ENCODE measurements around the gene NADK. TPM values are rescaled to one million over a fixed set of nuclear protein-coding genes. Genes with fewer than 3 reads are reported as not detected.

The NADK gene
- total RNA-seq, 6 experiments from 2014 or later: 80.3 to 143 (median 100) TPM

DNA sequence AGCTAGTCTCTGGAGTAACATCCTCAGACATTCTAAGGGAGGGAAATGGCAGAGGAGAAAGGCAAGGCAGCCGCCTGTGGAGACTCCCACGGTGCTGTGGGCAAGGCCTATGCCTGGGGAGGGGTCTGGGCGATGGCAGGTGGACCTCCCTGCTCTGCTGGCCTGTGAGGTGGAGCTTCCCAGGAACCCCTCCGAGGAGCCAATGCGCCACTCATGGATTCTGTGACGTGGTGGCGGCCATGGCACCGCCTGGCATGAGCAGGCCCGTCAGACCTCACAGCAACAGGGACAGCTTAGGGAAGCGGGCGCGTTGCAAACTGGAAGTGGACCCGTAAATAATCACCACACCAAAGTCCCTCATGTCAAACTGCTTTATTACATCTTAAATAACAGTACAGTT lies 6.7 kb upstream of the NADK start:
- ATAC-seq: no peak
- no peak for DNase-seq
- Histone ChIP-seq H3K27me3 (no peaks in the 10 kb centered on the region), H3K4me3 (no peak overlapping the region), H3K9me3 (no peaks in the 10 kb centered on the region), H3K36me3 (peaks cover 4 to 48% (median 21%) of the 10 kb centered on the region in 4 donors), H3K4me1 (peaks cover 0 to 21% (median 11%) of the 10 kb centered on the region in 4 donors), H3K27ac (no peak overlapping the region)
- no peak for TF ChIP-seq POLR2A (IDR thresholded peaks at IDR 0.05)
- TF ChIP-seq, protein P1, sequence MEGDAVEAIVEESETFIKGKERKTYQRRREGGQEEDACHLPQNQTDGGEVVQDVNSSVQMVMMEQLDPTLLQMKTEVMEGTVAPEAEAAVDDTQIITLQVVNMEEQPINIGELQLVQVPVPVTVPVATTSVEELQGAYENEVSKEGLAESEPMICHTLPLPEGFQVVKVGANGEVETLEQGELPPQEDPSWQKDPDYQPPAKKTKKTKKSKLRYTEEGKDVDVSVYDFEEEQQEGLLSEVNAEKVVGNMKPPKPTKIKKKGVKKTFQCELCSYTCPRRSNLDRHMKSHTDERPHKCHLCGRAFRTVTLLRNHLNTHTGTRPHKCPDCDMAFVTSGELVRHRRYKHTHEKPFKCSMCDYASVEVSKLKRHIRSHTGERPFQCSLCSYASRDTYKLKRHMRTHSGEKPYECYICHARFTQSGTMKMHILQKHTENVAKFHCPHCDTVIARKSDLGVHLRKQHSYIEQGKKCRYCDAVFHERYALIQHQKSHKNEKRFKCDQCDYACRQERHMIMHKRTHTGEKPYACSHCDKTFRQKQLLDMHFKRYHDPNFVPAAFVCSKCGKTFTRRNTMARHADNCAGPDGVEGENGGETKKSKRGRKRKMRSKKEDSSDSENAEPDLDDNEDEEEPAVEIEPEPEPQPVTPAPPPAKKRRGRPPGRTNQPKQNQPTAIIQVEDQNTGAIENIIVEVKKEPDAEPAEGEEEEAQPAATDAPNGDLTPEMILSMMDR (IDR thresholded peaks at IDR 0.05): no peak
- intact Hi-C loops (cut with DNase I): loop anchor here in 1 of 2 donors (10.0 kb wide), 1 partner anchor 100 kb away; no protein-coding TSS in a partner anchor
- 100% methylated on average over 1 of the region's 13 CpGs for WGBS (ENCODE audit: insufficient coverage, low coverage, low lambda C conversion rate, missing lambda C conversion rate)

DNA sequence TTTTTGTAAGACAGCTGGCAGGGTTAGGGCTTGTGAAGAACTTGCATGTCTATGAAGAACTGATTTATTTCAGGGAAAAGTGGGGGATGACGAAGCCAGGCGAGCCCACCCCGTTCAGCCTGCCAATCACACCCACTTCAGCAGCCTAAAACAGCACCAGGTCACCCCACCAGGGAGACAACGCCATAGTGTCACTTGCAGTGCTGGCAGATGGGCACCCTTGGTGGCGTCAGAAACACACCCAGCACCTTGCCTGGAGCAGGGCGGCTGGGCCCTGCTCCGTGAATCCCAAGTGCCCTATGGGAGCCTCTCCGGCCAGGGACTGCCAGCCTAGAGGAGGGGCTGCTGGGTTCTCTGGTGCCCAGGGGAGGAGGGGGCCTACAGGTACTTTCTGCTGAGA lies 5.0 kb upstream of the NADK start:
- no peak overlapping the region for H3K4me3 ChIP-seq
- WGBS (ENCODE audit: insufficient coverage, low coverage, low lambda C conversion rate, missing lambda C conversion rate): 56% methylated on average over 3 of the region's 8 CpGs
- intact Hi-C loops (cut with DNase I): loop anchor here in 1 of 2 donors (10.0 kb wide), 1 partner anchor 101 kb away; no protein-coding TSS in a partner anchor

GRCh38 chr1:1782399-1783221 lies 4.3 kb upstream of the NADK start:
- ATAC-seq (peak; percentile 72 to 78 (median 73)), DNase-seq (peak; percentile 82 to 90 (median 86))
- WGBS (ENCODE audit: insufficient coverage, low coverage, low lambda C conversion rate, missing lambda C conversion rate): 4% methylated on average over 21 of the region's 36 CpGs
- TF ChIP-seq POLR2A (IDR thresholded peaks at IDR 0.05): no peak
- TF ChIP-seq, protein P1 (IDR thresholded peaks at IDR 0.05): peak in 1 of 4 donors; percentile 5
- peaks cover 0 to 27% (median 11%) of the 10 kb centered on the region in 4 donors for H3K4me1 ChIP-seq
- H3K4me3 ChIP-seq: peak overlapping the region in 2 of 3 donors; percentile 22 to 34
- H3K9me3 ChIP-seq: no peaks in the 10 kb centered on the region
- peak overlapping the region; percentile 48 to 98 (median 68) for H3K27ac ChIP-seq
- intact Hi-C loops (cut with DNase I): loop anchor here in 1 of 2 donors (10.0 kb wide), 1 partner anchor 102 kb away; no protein-coding TSS in a partner anchor
- H3K27me3 ChIP-seq: no peaks in the 10 kb centered on the region
- H3K36me3 ChIP-seq: peaks cover 0 to 29% (median 8%) of the 10 kb centered on the region in 4 donors

More for the DNA sequence above, 5.0 kb upstream of the NADK start:
- ATAC-seq (no peak), DNase-seq (no peak)
- Histone ChIP-seq H3K36me3 (peaks cover 0 to 35% (median 13%) of the 10 kb centered on the region in 4 donors), H3K27ac (peak overlapping the region in 1 of 3 donors; percentile 98), H3K4me1 (peaks cover 0 to 27% (median 11%) of the 10 kb centered on the region in 4 donors), H3K27me3 (no peaks in the 10 kb centered on the region), H3K9me3 (no peaks in the 10 kb centered on the region)
- no peak for TF ChIP-seq POLR2A (IDR thresholded peaks at IDR 0.05)
- TF ChIP-seq, protein P1 (IDR thresholded peaks at IDR 0.05): no peak

DNA sequence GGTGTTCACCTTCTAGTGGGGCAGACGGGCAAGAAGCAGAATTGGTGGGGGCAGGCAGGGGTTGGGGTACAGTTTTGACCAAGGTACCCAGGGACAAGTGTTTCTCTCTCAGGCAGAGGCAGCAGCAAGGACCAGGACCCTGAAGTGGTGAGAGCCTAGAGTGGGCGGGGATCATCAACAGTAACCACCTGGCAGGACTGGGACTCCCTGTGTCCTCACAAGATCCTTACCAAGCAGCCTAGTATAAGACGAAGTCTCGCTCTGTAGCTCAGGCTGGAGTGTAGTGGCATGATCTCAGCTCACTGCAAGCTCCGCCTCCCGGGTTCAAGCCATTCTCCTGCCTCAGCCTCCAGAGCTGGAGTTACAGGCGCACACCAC lies 3.2 kb upstream of the NADK start:
- ATAC-seq: no peak
- no peak overlapping the region for H3K4me3 ChIP-seq
- peak overlapping the region in 2 of 3 donors; percentile 7 to 98 for H3K27ac ChIP-seq
- no peaks in the 10 kb centered on the region for H3K27me3 ChIP-seq
- TF ChIP-seq, protein P1 (IDR thresholded peaks at IDR 0.05): no peak
- TF ChIP-seq POLR2A (IDR thresholded peaks at IDR 0.05): no peak
- H3K4me1 ChIP-seq: peaks cover 0 to 35% (median 15%) of the 10 kb centered on the region in 4 donors
- H3K9me3 ChIP-seq: no peaks in the 10 kb centered on the region
- DNase-seq: no peak
- WGBS (ENCODE audit: insufficient coverage, low coverage, low lambda C conversion rate, missing lambda C conversion rate): no CpG with 5 or more reads among the region's 7 CpGs
- intact Hi-C loops (cut with DNase I): loop anchor here in 1 of 2 donors (10.0 kb wide), 1 partner anchor 103 kb away; no protein-coding TSS in a partner anchor
- peaks cover 0 to 18% (median 2%) of the 10 kb centered on the region in 4 donors for H3K36me3 ChIP-seq
